Osteoblast (primary cell): ENCODE data around the gene SPEG. TPM values are rescaled to one million over a fixed set of nuclear protein-coding genes. Genes with fewer than 3 reads are reported as not detected.

Experiments
- DNase-seq: peaks from one replicate; pipeline ENCODE4 v3.0.0; 2011; ENCODE audit warnings: low spot score, mixed read lengths; ENCODE audit not compliant: insufficient read length; ENCODE audit errors: missing footprints
- H2AFZ ChIP-seq: 2 replicates; pipeline ENCODE4 v1.6.0; 2011; ENCODE audit warnings: mild to moderate bottlenecking, low read length
- H3K27ac ChIP-seq: 2 replicates; pipeline ENCODE4 v1.5.1; 2011; ENCODE audit warnings: mild to moderate bottlenecking, low read depth, low read length, moderate library complexity
- H3K27me3 ChIP-seq: 2 replicates; pipeline ENCODE4 v1.6.0; 2012; ENCODE audit warnings: mild to moderate bottlenecking, control low read depth, inconsistent platforms, low read length, moderate library complexity; ENCODE audit not compliant: insufficient read depth
- H3K36me3 ChIP-seq: 2 replicates; pipeline ENCODE4 v1.5.1; 2011; ENCODE audit warnings: mild to moderate bottlenecking, low read length, control low read depth, moderate library complexity; ENCODE audit not compliant: insufficient read depth
- H3K4me1 ChIP-seq: 2 replicates; pipeline ENCODE4 v1.5.1; 2011; ENCODE audit warnings: mild to moderate bottlenecking, low read length, control low read depth, moderate library complexity; ENCODE audit not compliant: insufficient read depth
- H3K4me2 ChIP-seq: 2 replicates; pipeline ENCODE4 v1.6.0; 2011; ENCODE audit warnings: mild to moderate bottlenecking, low read length; ENCODE audit not compliant: insufficient read depth
- H3K4me3 ChIP-seq: fragments of 200-600 bp; sonication (generic); 3 replicates; pipeline ENCODE4 v1.5.1; 2012; ENCODE audit warnings: mild to moderate bottlenecking, low read length, inconsistent platforms; ENCODE audit not compliant: insufficient read depth
- H3K79me2 ChIP-seq: 2 replicates; pipeline ENCODE4 v1.6.0; 2012; ENCODE audit warnings: mild to moderate bottlenecking, low read length, control low read depth, inconsistent platforms; ENCODE audit not compliant: insufficient read depth
- H3K9me3 ChIP-seq: 2 replicates; pipeline ENCODE4 v1.5.1; 2011; ENCODE audit warnings: low read depth, low read length, control low read depth
- H4K20me1 ChIP-seq: 2 replicates; pipeline ENCODE4 v1.6.0; 2012; ENCODE audit warnings: mild to moderate bottlenecking, low read length, control low read depth; ENCODE audit not compliant: insufficient read depth
- CTCF ChIP-seq: IDR thresholded peaks from 2 replicates; pipeline ENCODE4 v1.5.1; 2011; ENCODE audit warnings: mild to moderate bottlenecking, low read depth, low read length, moderate library complexity; ENCODE audit errors: extremely low read depth
- total RNA-seq: library from RNA; depleted of rRNA; stranded (reverse); fragments of >200 nt; gene quantifications from 2 replicates; pipeline ENCODE4 v1.2.3, GENCODE V29; 2012

The SPEG gene
- total RNA-seq, 1 donor: 26.4 TPM

GRCh38 chr2:219506802-219507526 is 72.3 kb downstream of the SPEG start:
- TF ChIP-seq CTCF: no peak
- no peak overlapping the region for H3K4me3 ChIP-seq
- H3K27ac ChIP-seq: no peak overlapping the region
- H3K4me2 ChIP-seq: no peak overlapping the region
- H3K27me3 ChIP-seq: peaks cover 10% of the 10 kb centered on the region
- peaks cover 10% of the 10 kb centered on the region for H4K20me1 ChIP-seq
- no peak for DNase-seq
- H2AFZ ChIP-seq: no peak overlapping the region
- peaks cover 36% of the 10 kb centered on the region for H3K36me3 ChIP-seq
- no peaks in the 10 kb centered on the region for H3K9me3 ChIP-seq
- H3K4me1 ChIP-seq: peaks cover 12% of the 10 kb centered on the region
- no peaks in the 10 kb centered on the region for H3K79me2 ChIP-seq

- H3K4me2 ChIP-seq: no peak overlapping the region
- H3K27ac ChIP-seq: no peak overlapping the region
- no peaks in the 10 kb centered on the region for H3K9me3 ChIP-seq
- no peak overlapping the region for H3K4me3 ChIP-seq
- DNase-seq: no peak
- H3K79me2 ChIP-seq: no peaks in the 10 kb centered on the region
- H3K27me3 ChIP-seq: peaks cover 19% of the 10 kb centered on the region
- no peak overlapping the region for H2AFZ ChIP-seq
- H3K36me3 ChIP-seq: peaks cover 31% of the 10 kb centered on the region
- TF ChIP-seq CTCF: no peak
- peaks cover 10% of the 10 kb centered on the region for H4K20me1 ChIP-seq
- peaks cover 12% of the 10 kb centered on the region for H3K4me1 ChIP-seq
These were observed 73.2 kb downstream of the SPEG start for GRCh38 chr2:219507581-219508443.

- no peaks in the 10 kb centered on the region for H3K9me3 ChIP-seq
- no peak overlapping the region for H3K4me2 ChIP-seq
- H3K36me3 ChIP-seq: peaks cover 29% of the 10 kb centered on the region
- TF ChIP-seq CTCF: no peak
- no peak for DNase-seq
- peaks cover 25% of the 10 kb centered on the region for H3K27me3 ChIP-seq
- no peak overlapping the region for H3K27ac ChIP-seq
- peaks cover 10% of the 10 kb centered on the region for H4K20me1 ChIP-seq
- H3K4me3 ChIP-seq: no peak overlapping the region
- H2AFZ ChIP-seq: no peak overlapping the region
- H3K79me2 ChIP-seq: no peaks in the 10 kb centered on the region
- peaks cover 12% of the 10 kb centered on the region for H3K4me1 ChIP-seq
These were observed 73.7 kb downstream of the SPEG start for GRCh38 chr2:219508444-219508734.
